Nephron progenitor cell (in vitro differentiated cells): ENCODE results near the gene RAF1.

Source experiments
- DNase-seq: peaks from one replicate; pipeline ENCODE4 v3.0.0; 2021
- H3K27ac Mint-ChIP-seq: 2 replicates; pipeline ENCODE4 v1.8.0; 2021; ENCODE audit warnings: mild to moderate bottlenecking, moderate library complexity, mixed read lengths
- H3K27me3 Mint-ChIP-seq: 2 replicates; pipeline ENCODE4 v1.8.0; 2021; ENCODE audit warnings: mild to moderate bottlenecking, low read depth, mixed read lengths; ENCODE audit not compliant: poor library complexity
- H3K36me3 Mint-ChIP-seq: 2 replicates; pipeline ENCODE4 v1.8.0; 2021; ENCODE audit warnings: low read depth, mixed read lengths
- H3K4me1 Mint-ChIP-seq: 2 replicates; pipeline ENCODE4 v1.8.0; 2021; ENCODE audit warnings: mixed read lengths
- H3K4me3 Mint-ChIP-seq: 2 replicates; pipeline ENCODE4 v1.8.0; 2021; ENCODE audit warnings: mild to moderate bottlenecking, moderate library complexity, mixed read lengths
- H3K9me3 Mint-ChIP-seq: 2 replicates; pipeline ENCODE4 v1.8.0; 2021; ENCODE audit warnings: mild to moderate bottlenecking, moderate library complexity, mixed read lengths
- TF ChIP-seq, protein P1 (sequence below): fragments of 200-600 bp; sonication (generic); IDR thresholded peaks from 2 replicates; pipeline ENCODE4 v1.5.0; 2021; ENCODE audit warnings: antibody characterized with exemption

RAF1 gene

DNA sequence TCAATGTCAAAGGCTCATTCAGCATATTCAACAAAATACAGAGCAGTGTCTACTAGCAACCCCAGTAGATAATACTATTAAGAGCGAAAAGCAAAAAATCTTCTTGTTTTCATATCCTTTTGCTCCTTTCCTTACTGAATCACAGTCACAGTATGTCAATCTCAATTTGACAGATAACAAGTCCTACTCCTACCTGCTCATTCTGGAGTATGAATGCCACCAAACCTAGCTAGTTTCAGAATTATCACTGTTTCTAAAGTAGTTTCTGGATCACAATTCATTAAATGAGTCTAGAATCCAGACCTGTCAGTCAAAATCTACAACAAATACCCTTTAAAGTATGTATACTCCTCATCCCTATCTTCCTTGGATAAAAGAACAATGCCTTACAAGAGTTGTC, 55.5 kb downstream of the RAF1 start:
- Mint-ChIP-seq H3K9me3 (no peaks in the 10 kb centered on the region), H3K4me3 (no peak overlapping the region), H3K27me3 (peaks cover 3% of the 10 kb centered on the region), H3K36me3 (peaks cover 67% of the 10 kb centered on the region), H3K4me1 (no peaks in the 10 kb centered on the region), H3K27ac (no peak overlapping the region)
- DNase-seq: no peak
- TF ChIP-seq, protein P1, sequence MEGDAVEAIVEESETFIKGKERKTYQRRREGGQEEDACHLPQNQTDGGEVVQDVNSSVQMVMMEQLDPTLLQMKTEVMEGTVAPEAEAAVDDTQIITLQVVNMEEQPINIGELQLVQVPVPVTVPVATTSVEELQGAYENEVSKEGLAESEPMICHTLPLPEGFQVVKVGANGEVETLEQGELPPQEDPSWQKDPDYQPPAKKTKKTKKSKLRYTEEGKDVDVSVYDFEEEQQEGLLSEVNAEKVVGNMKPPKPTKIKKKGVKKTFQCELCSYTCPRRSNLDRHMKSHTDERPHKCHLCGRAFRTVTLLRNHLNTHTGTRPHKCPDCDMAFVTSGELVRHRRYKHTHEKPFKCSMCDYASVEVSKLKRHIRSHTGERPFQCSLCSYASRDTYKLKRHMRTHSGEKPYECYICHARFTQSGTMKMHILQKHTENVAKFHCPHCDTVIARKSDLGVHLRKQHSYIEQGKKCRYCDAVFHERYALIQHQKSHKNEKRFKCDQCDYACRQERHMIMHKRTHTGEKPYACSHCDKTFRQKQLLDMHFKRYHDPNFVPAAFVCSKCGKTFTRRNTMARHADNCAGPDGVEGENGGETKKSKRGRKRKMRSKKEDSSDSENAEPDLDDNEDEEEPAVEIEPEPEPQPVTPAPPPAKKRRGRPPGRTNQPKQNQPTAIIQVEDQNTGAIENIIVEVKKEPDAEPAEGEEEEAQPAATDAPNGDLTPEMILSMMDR: no peak

DNA sequence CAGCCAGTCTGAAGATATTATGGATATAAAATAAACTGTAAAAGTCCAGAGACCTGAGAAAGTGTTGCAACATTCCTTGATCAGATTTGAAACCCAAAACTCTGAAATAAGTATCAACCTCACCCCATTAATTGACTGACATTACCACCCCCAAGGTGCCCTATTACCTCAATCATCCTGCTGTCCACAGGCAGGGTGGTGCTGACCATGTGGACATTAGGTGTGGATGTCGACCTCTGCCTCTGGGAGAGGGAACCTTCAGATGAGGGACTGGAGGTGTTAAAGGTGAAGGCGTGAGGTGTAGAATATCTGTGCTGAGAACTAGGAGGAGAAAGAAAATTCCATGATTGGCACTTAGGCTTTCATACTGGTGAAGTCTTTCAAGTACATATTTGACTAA, 59.9 kb downstream of the RAF1 start:
- H3K4me3 Mint-ChIP-seq: no peak overlapping the region
- H3K4me1 Mint-ChIP-seq: no peaks in the 10 kb centered on the region
- peaks cover 70% of the 10 kb centered on the region for H3K36me3 Mint-ChIP-seq
- H3K27ac Mint-ChIP-seq: no peak overlapping the region
- peaks cover 3% of the 10 kb centered on the region for H3K27me3 Mint-ChIP-seq
- TF ChIP-seq, protein P1: no peak
- H3K9me3 Mint-ChIP-seq: no peaks in the 10 kb centered on the region
- no peak for DNase-seq

DNA sequence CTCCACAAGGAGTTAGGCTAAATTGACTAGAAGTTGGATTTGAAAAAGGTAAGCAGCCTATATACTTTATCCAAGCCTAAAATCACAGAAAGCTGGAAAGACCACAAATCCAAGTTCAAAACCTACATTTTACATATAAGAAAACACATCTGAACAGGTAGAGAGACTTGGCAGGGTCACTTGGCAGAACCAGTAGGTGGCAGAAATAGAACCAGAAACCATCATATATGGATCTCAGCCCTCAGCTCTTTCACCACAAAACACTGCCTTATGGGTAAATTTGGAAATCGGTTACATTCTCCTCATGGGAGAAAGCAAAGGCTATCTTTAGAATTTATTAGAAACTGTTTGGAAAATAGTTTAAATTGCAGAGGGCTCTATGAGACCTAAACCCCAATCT, 62.8 kb downstream of the RAF1 start:
- no peak for DNase-seq
- Mint-ChIP-seq H3K27ac (no peak overlapping the region), H3K27me3 (no peaks in the 10 kb centered on the region), H3K9me3 (no peaks in the 10 kb centered on the region), H3K4me1 (no peaks in the 10 kb centered on the region), H3K4me3 (no peak overlapping the region), H3K36me3 (peaks cover 66% of the 10 kb centered on the region)
- TF ChIP-seq, protein P1: no peak

DNA sequence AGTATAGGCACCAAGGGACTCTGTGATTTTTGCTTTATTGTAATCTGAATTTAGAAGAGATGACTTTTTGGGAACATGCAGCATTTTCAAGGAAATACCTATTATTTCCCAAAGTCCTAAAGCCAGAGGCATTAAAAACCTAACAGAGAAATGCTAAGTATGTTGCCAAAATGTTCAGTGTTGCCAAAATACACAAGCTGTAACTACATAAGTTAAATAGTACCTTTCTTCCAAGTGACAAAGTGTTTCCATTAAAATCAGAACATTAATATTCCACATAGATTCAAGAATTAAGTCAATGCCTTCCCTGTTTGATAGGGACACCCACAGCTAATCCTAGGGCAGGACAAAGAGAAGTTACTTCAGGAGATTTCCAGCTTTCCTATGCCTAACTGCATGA, 65.0 kb downstream of the RAF1 start:
- Mint-ChIP-seq H3K9me3 (no peaks in the 10 kb centered on the region), H3K27ac (peak overlapping the region; percentile 64), H3K36me3 (peaks cover 74% of the 10 kb centered on the region), H3K4me3 (no peak overlapping the region), H3K4me1 (no peaks in the 10 kb centered on the region), H3K27me3 (no peaks in the 10 kb centered on the region)
- TF ChIP-seq, protein P1: no peak
- DNase-seq: no peak

DNA sequence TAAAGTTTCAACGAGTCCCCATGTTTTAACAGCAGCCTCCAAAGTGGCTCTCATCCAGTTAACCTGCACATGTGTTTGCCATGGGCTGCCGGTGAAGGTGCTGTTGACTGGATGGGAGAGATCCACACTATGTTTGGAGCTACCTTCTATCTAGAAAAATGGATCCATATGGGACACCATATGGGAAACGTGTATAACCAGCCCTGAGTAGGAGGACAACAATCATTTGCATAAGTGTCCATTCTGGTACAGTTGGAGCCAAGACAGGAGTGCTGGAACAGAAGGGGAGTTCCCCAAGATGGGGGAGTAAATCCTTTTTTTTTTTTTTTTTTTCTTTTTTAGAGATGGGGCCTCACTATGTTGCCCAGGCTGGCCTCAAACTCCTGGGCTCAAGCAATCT, 70.4 kb downstream of the RAF1 start:
- peaks cover 78% of the 10 kb centered on the region for H3K36me3 Mint-ChIP-seq

More for the DNA sequence above, 70.4 kb downstream of the RAF1 start:
- no peaks in the 10 kb centered on the region for H3K27me3 Mint-ChIP-seq
- H3K4me3 Mint-ChIP-seq: no peak overlapping the region
- DNase-seq: no peak
- peak overlapping the region; percentile 95 for H3K27ac Mint-ChIP-seq
- H3K9me3 Mint-ChIP-seq: no peaks in the 10 kb centered on the region
- no peaks in the 10 kb centered on the region for H3K4me1 Mint-ChIP-seq
- TF ChIP-seq, protein P1: no peak
